ENCODE measurements around the gene ZNF439. TPM values are rescaled to one million over a fixed set of nuclear protein-coding genes. Genes with fewer than 3 reads are reported as not detected.
"Not testable (repeated sequence)": the region's sequence is repeated elsewhere in the genome, so short reads cannot be mapped to it uniquely, and the experiment has no call there.

The ZNF439 gene
- polyA plus RNA-seq, 1 donor (not counting 4 experiments of a cell fraction or from before 2014, with no cell fraction given), result 0.71 TPM

- no peaks in the 10 kb centered on the region for H3K9me3 ChIP-seq (ENCODE audit: control insufficient read depth, low read depth, low read length)
- H3K27ac ChIP-seq (ENCODE audit: control insufficient read depth, insufficient read depth, low read length), result no peak within 1 kb of the TSS
- H3K79me2 ChIP-seq (ENCODE audit: control insufficient read depth, insufficient read depth, low read length), result no peaks in the 10 kb centered on the region
- H3K9me1 ChIP-seq (ENCODE audit: control insufficient read depth, extremely low read depth, insufficient read depth, low read length), result no peaks in the 10 kb centered on the region
- FAIRE-seq (no peak), DNase-seq (ENCODE audit: low read depth, low spot score) (no peak)
- peak within 1 kb of the TSS; percentile 85 for H3K4me2 ChIP-seq (ENCODE audit: control insufficient read depth, extremely low read depth, insufficient read depth, low read depth, low read length)
- H3K4me1 ChIP-seq (ENCODE audit: control insufficient read depth, extremely low read depth, insufficient read depth, low read length), result no peaks in the 10 kb centered on the region
- peak within 1 kb of the TSS; percentile 44 for H3K9ac ChIP-seq (ENCODE audit: control insufficient read depth, extremely low read depth, insufficient read depth, low read length)
- peak within 1 kb of the TSS; percentile 62 to 66 (median 64) for H3K4me3 ChIP-seq (ENCODE audit: control insufficient read depth in 2 of 3, extremely low read depth in 1 of 3, insufficient read depth in 2 of 3, low read depth in 1 of 3, low read length in 3 of 3)
- no peaks in the 10 kb centered on the region for H4K20me1 ChIP-seq (ENCODE audit: control insufficient read depth, extremely low read depth, insufficient read depth, low read length)
- H3K36me3 ChIP-seq (ENCODE audit: control insufficient read depth in 2 of 2, extremely low read depth in 1 of 2, insufficient read depth in 2 of 2, low read length in 2 of 2), result no peaks in the 10 kb centered on the region
- TF ChIP-seq EZH2 (IDR thresholded peaks at IDR 0.05; ENCODE audit: low read length) (no peak), CTCF (optimal IDR thresholded peaks at IDR 0.05 in 1 of 3, IDR thresholded peaks at IDR 0.05 in 1 of 3, conservative IDR thresholded peaks at IDR 0.05 in 1 of 3; ENCODE audit: extremely low read depth in 1 of 3, insufficient read depth in 2 of 3, low read length in 3 of 3) (peak in 2 of 3 experiments; percentile 25 to 36)
- peak within 1 kb of the TSS; percentile 90 for H2AFZ ChIP-seq (ENCODE audit: control insufficient read depth, low read length)
- dilution Hi-C loops (cut with MboI; ENCODE audit: extremely low pct_ligation_motif_present, low sequenced_read_pairs), result no loop called here
- no peaks in the 10 kb centered on the region for H3K27me3 ChIP-seq (ENCODE audit: control insufficient read depth, extremely low read depth, insufficient read depth, low read length)
Measured at GRCh38 chr19:11887611-11888531, 39.3 kb downstream of the ZNF439 start, which contains the start of gene ZNF69. Gene ZNF69, plus strand, starts transcription at chr19:11887782. Its CDS starts 142 bp downstream, at chr19:11887924.

- H3K36me3 ChIP-seq (ENCODE audit: control insufficient read depth in 2 of 2, extremely low read depth in 1 of 2, insufficient read depth in 2 of 2, low read length in 2 of 2); H3K79me2 ChIP-seq (ENCODE audit: control insufficient read depth, insufficient read depth, low read length); H4K20me1 ChIP-seq (ENCODE audit: control insufficient read depth, extremely low read depth, insufficient read depth, low read length); H3K4me1 ChIP-seq (ENCODE audit: control insufficient read depth, extremely low read depth, insufficient read depth, low read length); H3K9ac ChIP-seq (ENCODE audit: control insufficient read depth, extremely low read depth, insufficient read depth, low read length); H3K27ac ChIP-seq (ENCODE audit: control insufficient read depth, insufficient read depth, low read length); H3K9me3 ChIP-seq (ENCODE audit: control insufficient read depth, low read depth, low read length); H3K4me3 ChIP-seq (ENCODE audit: control insufficient read depth in 2 of 3, extremely low read depth in 1 of 3, insufficient read depth in 2 of 3, low read depth in 1 of 3, low read length in 3 of 3); DNase-seq (ENCODE audit: low read depth, low spot score); FAIRE-seq; H3K27me3 ChIP-seq (ENCODE audit: control insufficient read depth, extremely low read depth, insufficient read depth, low read length); H3K9me1 ChIP-seq (ENCODE audit: control insufficient read depth, extremely low read depth, insufficient read depth, low read length); H3K4me2 ChIP-seq (ENCODE audit: control insufficient read depth, extremely low read depth, insufficient read depth, low read depth, low read length); H2AFZ ChIP-seq (ENCODE audit: control insufficient read depth, low read length); dilution Hi-C loops (cut with MboI; ENCODE audit: extremely low pct_ligation_motif_present, low sequenced_read_pairs): not testable (repeated sequence)
Measured at GRCh38 chr19:11889901-11890300, 41.4 kb downstream of the ZNF439 start.

Measured in keratinocyte (primary cell).